ENCODE data around the gene BPGM.

BPGM gene

DNA sequence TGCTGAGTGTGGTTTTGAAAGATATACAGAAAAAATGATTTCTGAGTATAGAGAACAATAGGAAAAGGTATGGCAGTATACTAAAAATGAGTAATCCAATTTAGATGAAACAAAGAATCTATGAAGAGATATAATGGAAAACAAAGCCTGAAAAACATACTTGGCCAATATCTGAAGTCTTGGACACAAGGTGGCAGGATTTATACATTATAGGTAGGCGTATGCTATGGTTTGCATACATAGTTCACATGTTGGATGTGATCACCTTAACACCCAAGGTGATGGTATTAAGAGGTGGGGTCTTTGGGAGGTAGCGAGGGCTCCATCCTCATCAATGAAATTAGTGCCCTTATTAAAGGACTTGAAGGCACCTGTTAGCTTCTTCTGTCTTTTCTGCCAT, 34.5 kb upstream of the BPGM start:
- H3K9me2 ChIP-seq (replicated peaks; ENCODE audit: control insufficient read depth, low read length), result no peaks in the 10 kb centered on the region
- no peak overlapping the region for H3K4me2 ChIP-seq (ENCODE audit: low read length)
- no peaks in the 10 kb centered on the region for H3F3A ChIP-seq (ENCODE audit: control insufficient read depth, insufficient read depth)
- H4K20me1 ChIP-seq (ENCODE audit: control insufficient read depth, insufficient read depth, low read depth, low read length), result no peaks in the 10 kb centered on the region
- H3K4me1 ChIP-seq (ENCODE audit: control insufficient read depth, low read length), result no peaks in the 10 kb centered on the region
- no peaks in the 10 kb centered on the region for H3K79me2 ChIP-seq (ENCODE audit: control insufficient read depth, low read length)
- H3K36me3 ChIP-seq (ENCODE audit: control insufficient read depth, low read length), result no peaks in the 10 kb centered on the region
- no peak overlapping the region for H3K27ac ChIP-seq (ENCODE audit: low read depth, low read length)
- no peak overlapping the region for H3K4me3 ChIP-seq (ENCODE audit: low read length)
- peaks cover 26% of the 10 kb centered on the region for H3K27me3 ChIP-seq (ENCODE audit: control insufficient read depth, low read length)
- no peaks in the 10 kb centered on the region for H3K9me3 ChIP-seq (ENCODE audit: control insufficient read depth, insufficient read depth, low read length)
- TF ChIP-seq, protein P1, sequence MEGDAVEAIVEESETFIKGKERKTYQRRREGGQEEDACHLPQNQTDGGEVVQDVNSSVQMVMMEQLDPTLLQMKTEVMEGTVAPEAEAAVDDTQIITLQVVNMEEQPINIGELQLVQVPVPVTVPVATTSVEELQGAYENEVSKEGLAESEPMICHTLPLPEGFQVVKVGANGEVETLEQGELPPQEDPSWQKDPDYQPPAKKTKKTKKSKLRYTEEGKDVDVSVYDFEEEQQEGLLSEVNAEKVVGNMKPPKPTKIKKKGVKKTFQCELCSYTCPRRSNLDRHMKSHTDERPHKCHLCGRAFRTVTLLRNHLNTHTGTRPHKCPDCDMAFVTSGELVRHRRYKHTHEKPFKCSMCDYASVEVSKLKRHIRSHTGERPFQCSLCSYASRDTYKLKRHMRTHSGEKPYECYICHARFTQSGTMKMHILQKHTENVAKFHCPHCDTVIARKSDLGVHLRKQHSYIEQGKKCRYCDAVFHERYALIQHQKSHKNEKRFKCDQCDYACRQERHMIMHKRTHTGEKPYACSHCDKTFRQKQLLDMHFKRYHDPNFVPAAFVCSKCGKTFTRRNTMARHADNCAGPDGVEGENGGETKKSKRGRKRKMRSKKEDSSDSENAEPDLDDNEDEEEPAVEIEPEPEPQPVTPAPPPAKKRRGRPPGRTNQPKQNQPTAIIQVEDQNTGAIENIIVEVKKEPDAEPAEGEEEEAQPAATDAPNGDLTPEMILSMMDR (IDR thresholded peaks at IDR 0.05; ENCODE audit: low read depth, low read length, poor library complexity, severe bottlenecking), result peak; percentile 12
- TF ChIP-seq EZH2phosphoT487 (IDR thresholded peaks at IDR 0.05; ENCODE audit: borderline replicate concordance, low read length), result no peak

DNA sequence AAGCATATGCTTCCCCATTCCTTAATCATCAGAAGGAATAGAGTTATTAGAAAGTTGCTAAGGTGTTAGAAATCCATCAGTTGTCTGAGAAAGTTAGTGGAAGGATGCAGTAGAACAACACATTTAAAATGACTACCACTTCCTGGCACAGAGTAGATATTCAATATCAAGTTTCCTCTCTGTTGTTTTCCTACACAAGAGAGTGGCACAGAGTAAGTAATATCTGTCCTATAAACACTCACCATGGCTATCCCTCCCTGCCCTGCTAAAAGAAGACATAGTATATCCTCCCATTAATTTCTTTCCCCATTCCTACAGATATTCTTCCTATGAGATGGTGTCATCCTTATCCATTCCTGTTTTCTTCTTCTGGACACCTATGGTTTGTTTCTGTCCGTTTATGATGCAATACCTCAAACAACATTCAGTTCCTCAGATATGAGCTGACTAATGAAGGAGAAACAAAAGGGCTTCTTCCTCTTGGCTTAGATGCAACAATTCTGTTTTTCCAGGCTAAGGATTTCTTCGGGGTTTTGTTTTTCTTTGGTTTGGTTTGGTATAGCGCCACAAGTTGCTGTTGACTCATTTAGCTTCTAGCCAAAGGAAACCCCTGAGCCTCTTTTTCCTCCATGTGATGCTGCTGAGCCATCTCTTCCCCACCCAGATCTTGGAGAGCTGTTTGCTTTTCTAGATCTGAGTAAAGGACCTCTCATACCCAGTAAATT, 32.9 kb upstream of the BPGM start:
- Histone ChIP-seq H3K79me2 (ENCODE audit: control insufficient read depth, low read length) (no peaks in the 10 kb centered on the region), H3K9me2 (replicated peaks; ENCODE audit: control insufficient read depth, low read length) (no peaks in the 10 kb centered on the region), H3K4me3 (ENCODE audit: low read length) (no peak overlapping the region), H3K27me3 (ENCODE audit: control insufficient read depth, low read length) (peaks cover 24% of the 10 kb centered on the region), H3K27ac (ENCODE audit: low read depth, low read length) (no peak overlapping the region), H3K9me3 (ENCODE audit: control insufficient read depth, insufficient read depth, low read length) (no peaks in the 10 kb centered on the region), H3K4me1 (ENCODE audit: control insufficient read depth, low read length) (no peaks in the 10 kb centered on the region), H3F3A (ENCODE audit: control insufficient read depth, insufficient read depth) (no peaks in the 10 kb centered on the region), H3K36me3 (ENCODE audit: control insufficient read depth, low read length) (no peaks in the 10 kb centered on the region), H3K4me2 (ENCODE audit: low read length) (no peak overlapping the region), H4K20me1 (ENCODE audit: control insufficient read depth, insufficient read depth, low read depth, low read length) (no peaks in the 10 kb centered on the region)
- no peak for TF ChIP-seq EZH2phosphoT487 (IDR thresholded peaks at IDR 0.05; ENCODE audit: borderline replicate concordance, low read length)
- TF ChIP-seq, protein P1 (IDR thresholded peaks at IDR 0.05; ENCODE audit: low read depth, low read length, poor library complexity, severe bottlenecking), result no peak

DNA sequence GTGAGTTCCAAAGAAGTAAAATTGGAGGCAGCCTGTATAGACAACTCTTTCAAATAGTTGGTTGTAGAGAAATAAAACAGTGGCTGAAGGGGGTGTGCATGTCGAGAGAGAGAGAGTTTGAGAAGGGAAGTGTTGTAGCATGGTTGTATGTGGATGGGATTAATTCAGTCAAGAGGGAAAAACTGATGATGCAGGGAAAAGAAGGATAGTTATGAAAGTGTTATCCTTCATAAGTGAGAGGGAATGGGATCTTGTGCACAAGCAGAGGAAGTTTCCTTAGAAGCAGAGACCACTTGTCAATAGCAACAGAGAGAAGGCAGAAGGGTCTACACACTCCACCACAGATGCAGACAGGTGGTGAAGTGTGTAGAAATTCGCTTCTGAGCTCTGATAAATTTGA, 30.0 kb upstream of the BPGM start:
- no peaks in the 10 kb centered on the region for H3K4me1 ChIP-seq (ENCODE audit: control insufficient read depth, low read length)
- H3K27ac ChIP-seq (ENCODE audit: low read depth, low read length), result no peak overlapping the region
- no peaks in the 10 kb centered on the region for H3K9me3 ChIP-seq (ENCODE audit: control insufficient read depth, insufficient read depth, low read length)
- H3K9me2 ChIP-seq (replicated peaks; ENCODE audit: control insufficient read depth, low read length), result no peaks in the 10 kb centered on the region
- TF ChIP-seq EZH2phosphoT487 (IDR thresholded peaks at IDR 0.05; ENCODE audit: borderline replicate concordance, low read length), result no peak
- TF ChIP-seq, protein P1 (IDR thresholded peaks at IDR 0.05; ENCODE audit: low read depth, low read length, poor library complexity, severe bottlenecking), result no peak
- peaks cover 29% of the 10 kb centered on the region for H3K27me3 ChIP-seq (ENCODE audit: control insufficient read depth, low read length)
- no peaks in the 10 kb centered on the region for H3F3A ChIP-seq (ENCODE audit: control insufficient read depth, insufficient read depth)
- H3K4me3 ChIP-seq (ENCODE audit: low read length), result no peak overlapping the region
- H3K4me2 ChIP-seq (ENCODE audit: low read length), result no peak overlapping the region
- H4K20me1 ChIP-seq (ENCODE audit: control insufficient read depth, insufficient read depth, low read depth, low read length), result no peaks in the 10 kb centered on the region
- H3K79me2 ChIP-seq (ENCODE audit: control insufficient read depth, low read length), result no peaks in the 10 kb centered on the region
- H3K36me3 ChIP-seq (ENCODE audit: control insufficient read depth, low read length), result no peaks in the 10 kb centered on the region
